HG03039 (cell line): Measurements from ENCODE around the gene TENM4.
"Not testable (repeated sequence)": the region's sequence is repeated elsewhere in the genome, so short reads cannot be mapped to it uniquely, and the experiment has no call there.

Experiments
- ATAC-seq: cut with Tn5 transposase; IDR thresholded peaks from one replicate; pipeline ENCODE4 v1.9.1; 2021; ENCODE audit warnings: mild to moderate bottlenecking, moderate library complexity; ENCODE audit not compliant: unreplicated experiment

TENM4 gene

DNA sequence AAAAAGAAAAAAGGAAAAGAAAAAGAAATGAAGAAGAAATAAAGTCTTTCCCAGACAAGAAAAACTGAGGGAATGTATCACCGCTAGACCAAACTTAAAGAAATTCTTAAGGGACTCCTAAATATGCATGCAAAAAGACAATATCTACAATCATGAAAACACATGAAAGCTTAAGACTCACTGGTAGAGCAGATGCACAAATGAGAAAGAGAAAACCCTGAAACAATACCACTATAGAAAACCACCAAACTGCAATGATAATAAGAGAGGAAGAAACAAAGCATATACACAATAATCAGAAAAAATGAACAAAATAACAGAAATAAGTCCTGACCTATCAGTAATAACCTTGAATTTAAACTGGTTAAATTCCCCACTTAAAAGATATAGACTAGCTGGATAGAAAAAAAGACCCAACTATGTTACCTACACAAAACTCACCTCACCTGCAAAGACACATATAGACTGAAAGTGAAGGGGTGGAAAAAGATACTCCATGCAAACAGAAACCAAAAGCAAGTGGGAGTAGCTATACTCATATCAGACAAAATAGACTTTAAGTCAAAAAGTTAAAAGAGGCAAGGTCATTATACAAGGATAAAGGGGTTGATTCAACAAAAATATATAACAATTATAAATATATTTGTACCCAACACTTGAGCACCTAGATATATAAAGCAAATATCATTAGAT, 804.9 kb downstream of the TENM4 start:
- ATAC-seq, result no peak

DNA sequence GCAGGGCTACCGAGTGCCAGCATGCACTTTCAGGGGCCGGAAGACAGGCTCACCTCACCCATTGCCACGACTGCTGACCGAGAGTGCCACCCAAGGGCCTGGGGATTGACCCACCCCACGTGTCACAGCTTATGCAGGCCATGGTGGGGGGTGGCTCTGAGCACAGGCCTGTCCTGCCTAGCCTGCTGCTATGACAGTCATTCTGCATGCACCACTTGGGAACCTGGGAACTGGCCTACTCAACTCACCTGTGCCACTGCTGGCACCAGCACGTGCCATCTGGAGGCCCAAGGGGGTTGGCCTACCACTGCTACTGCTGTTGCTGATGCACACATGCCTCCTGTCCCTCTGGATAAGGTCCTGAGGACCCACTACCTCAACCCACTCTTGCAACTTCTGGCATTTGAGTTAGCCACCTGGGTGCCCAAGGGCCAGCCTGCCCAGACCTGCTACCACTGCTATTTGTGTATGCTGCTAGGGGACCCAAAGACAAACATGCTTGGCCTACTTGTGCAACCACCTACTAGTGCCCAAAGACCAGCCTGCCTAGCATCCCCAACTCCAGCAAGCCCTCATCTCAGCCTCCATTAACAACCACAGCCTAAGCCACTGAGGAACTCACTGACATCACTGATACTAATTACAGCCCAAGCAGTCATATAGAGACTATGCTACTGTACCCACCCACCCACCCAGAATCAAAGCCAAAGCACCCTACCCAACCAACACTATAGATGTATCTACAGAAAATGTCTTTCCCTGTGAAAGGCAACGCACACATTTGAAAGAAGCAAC, 807.1 kb downstream of the TENM4 start:
- ATAC-seq, result no peak

- no peak for ATAC-seq
Measured at GRCh38 chr11:78630561-78631303, 810.1 kb downstream of the TENM4 start.

- ATAC-seq, result no peak
Measured at GRCh38 chr11:78630155-78630554, 810.7 kb downstream of the TENM4 start.

GRCh38 chr11:78622666-78623065, 818.2 kb downstream of the TENM4 start:
- ATAC-seq, result no peak

DNA sequence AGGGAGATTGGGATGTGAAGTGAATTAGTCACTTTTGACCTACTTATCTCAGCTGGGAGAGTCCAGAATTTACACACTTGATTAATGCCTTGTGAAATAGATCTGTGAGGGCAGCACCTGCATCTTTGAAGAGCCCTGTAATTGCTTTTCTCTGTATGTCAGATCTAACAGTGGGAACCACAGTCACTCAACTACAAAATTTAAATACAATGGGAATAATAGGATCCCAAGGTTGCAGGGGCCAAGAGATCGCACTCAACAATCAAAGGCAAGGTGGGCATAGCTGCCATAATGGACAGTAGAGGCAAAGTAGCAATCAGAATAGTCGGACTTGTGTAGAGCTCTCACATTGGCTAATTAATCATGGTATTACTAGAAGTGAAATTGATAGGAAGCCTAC, 820.7 kb downstream of the TENM4 start:
- no peak for ATAC-seq

- no peak for ATAC-seq
Measured at GRCh38 chr11:78615724-78616123, 825.1 kb downstream of the TENM4 start.

DNA sequence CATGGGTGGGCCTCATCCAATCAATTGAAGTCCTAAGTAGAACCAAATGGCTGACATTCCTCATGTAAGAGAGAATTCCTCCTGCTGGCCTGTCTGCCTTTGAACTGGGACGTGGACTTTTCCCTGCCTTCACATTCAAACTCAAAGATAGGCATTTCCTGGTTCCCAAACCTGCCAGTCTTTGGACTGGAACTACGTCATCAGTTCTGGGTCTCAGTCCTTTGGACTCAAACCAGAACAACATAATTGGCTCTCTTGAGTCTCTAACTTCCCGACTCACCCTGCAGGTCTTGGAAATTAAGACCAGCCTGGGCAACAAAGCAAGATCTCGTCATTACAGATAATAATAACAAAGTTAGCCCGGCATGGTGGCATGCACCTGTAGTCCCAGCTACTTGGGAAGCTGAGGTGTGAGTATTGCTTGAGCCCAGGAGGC, 827.4 kb downstream of the TENM4 start:
- ATAC-seq, result no peak

GRCh38 chr11:78612721-78613377, 828.0 kb downstream of the TENM4 start:
- no peak for ATAC-seq

DNA sequence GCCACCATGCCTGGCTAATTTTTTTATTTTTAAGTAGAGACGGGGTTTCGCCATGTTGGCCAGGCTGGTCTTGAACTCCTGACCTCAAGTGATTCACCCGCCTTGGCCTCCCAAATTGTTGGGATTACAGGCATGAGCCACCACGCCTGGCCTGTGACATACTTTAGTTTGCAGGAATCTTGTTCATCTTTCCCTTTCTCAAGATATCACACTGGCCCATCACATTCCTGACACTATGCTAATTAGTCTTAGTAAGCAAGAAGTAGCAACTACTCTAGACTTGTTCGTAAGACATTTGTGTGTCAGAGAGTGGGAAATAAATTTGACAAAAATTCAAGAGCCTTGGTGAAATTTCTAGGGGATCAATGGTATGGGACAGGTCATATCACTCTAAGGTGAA, 831.5 kb downstream of the TENM4 start:
- ATAC-seq, result not testable (repeated sequence)

- ATAC-seq, result no peak
Measured at GRCh38 chr11:78607696-78608095, 833.1 kb downstream of the TENM4 start.

- ATAC-seq, result no peak
Measured at GRCh38 chr11:78606667-78607066, 834.2 kb downstream of the TENM4 start.

DNA sequence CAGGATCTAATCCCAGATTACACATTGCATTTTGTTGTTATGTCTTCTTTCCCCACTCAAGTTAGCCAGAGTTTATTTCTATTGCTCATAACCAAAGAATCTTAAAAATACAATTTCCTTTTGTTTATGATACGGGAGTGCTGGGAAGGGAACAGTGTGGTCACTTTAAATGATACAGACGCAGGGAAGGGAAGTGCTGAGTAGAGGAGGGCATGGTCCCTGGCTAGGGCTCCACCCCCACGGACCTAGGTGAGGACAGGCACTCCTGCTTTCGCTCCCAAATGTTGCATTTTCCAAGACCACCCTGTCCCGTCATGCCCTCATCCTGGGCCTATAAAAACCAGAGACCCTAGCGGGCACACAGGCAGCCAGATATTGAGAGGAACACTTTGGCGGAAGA, 835.5 kb downstream of the TENM4 start:
- no peak for ATAC-seq

DNA sequence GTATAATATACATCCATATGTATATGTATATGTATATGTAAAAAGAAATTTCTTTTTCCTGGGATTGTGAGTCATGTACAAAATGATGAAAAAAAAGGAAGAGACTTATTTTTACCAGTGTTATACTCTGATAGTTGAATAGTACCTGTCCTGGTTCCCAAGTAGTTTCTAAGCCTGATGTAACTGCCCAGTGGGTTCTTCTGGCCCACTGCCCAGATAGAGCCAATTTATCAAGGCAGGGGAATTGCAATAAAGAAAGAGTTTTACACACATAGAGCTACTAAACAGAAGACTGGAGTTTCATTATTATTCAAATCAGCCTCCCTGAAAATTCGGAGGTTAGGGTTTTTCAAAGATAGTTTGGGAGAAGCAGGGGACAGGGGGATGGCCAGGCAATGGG, 837.0 kb downstream of the TENM4 start:
- no peak for ATAC-seq
